ENCODE data around the gene TUBB.
A peak's percentile ranks its signal among the peaks of the same experiment; 100 is the strongest.

TUBB gene

DNA sequence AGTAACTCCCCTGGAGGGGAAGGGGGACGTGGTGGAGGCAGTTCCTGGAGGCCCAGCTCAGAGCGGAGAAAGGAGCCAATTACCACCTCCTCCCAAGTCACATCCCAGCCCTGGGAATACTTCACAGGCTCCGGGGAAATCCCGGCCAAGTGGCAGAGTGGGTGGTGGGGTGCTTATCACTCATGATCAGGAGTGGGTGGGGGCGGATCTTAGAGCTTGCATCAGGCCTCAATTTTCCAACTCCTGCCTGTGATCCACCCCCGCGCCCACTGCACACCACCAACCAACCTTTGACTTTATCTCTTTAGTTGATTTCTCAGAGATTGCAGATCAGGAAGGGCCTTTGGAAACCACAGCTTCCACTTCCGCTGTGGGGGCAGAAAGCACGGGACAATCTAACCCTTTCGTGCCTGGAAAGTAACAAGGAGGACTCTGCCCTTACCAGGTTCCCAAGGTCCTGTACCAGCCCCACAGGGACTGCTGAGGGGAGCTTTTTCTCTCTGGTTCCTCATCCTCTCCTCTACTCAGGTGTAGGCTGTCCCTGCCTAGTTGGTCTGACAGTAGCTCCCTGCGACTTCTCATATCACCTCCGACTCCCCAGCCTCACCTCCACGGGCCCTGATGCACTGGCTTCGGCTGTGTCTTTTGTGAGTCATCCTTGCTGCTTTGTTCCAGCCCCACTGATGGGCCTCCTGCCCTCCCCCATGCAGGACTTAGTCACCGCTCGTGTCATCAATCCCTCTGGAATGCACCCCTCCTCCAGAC, 49.1 kb downstream of the TUBB start (continued):
- TF ChIP-seq OSR2 (tag by site-specific recombination; IDR thresholded peaks at IDR 0.05), result peak; percentile 72
- TF ChIP-seq ZIC2 (tag by site-specific recombination; IDR thresholded peaks at IDR 0.05), result no peak
- TF ChIP-seq ZNF544 (tag by site-specific recombination; IDR thresholded peaks at IDR 0.05), result no peak
- TF ChIP-seq WT1 (tag by site-specific recombination; IDR thresholded peaks at IDR 0.05), result peak; percentile 66
- TF ChIP-seq ZNF792 (tag by site-specific recombination; IDR thresholded peaks at IDR 0.05), result peak; percentile 86; the same call in 1 of the 2 replicates
- no peak for TF ChIP-seq ZNF311 (tag by site-specific recombination; IDR thresholded peaks at IDR 0.05; ENCODE audit: borderline replicate concordance)
- TF ChIP-seq ZNF692 (tag by site-specific recombination; IDR thresholded peaks at IDR 0.05), result peak; percentile 79
- TF ChIP-seq, protein P1, sequence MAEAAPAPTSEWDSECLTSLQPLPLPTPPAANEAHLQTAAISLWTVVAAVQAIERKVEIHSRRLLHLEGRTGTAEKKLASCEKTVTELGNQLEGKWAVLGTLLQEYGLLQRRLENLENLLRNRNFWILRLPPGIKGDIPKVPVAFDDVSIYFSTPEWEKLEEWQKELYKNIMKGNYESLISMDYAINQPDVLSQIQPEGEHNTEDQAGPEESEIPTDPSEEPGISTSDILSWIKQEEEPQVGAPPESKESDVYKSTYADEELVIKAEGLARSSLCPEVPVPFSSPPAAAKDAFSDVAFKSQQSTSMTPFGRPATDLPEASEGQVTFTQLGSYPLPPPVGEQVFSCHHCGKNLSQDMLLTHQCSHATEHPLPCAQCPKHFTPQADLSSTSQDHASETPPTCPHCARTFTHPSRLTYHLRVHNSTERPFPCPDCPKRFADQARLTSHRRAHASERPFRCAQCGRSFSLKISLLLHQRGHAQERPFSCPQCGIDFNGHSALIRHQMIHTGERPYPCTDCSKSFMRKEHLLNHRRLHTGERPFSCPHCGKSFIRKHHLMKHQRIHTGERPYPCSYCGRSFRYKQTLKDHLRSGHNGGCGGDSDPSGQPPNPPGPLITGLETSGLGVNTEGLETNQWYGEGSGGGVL (tag by site-specific recombination; IDR thresholded peaks at IDR 0.05), result peak; percentile 80
- TF ChIP-seq ZBTB20 (tag by site-specific recombination; IDR thresholded peaks at IDR 0.05), result no peak; the same call in 1 of the 2 replicates
- TF ChIP-seq, protein P2, sequence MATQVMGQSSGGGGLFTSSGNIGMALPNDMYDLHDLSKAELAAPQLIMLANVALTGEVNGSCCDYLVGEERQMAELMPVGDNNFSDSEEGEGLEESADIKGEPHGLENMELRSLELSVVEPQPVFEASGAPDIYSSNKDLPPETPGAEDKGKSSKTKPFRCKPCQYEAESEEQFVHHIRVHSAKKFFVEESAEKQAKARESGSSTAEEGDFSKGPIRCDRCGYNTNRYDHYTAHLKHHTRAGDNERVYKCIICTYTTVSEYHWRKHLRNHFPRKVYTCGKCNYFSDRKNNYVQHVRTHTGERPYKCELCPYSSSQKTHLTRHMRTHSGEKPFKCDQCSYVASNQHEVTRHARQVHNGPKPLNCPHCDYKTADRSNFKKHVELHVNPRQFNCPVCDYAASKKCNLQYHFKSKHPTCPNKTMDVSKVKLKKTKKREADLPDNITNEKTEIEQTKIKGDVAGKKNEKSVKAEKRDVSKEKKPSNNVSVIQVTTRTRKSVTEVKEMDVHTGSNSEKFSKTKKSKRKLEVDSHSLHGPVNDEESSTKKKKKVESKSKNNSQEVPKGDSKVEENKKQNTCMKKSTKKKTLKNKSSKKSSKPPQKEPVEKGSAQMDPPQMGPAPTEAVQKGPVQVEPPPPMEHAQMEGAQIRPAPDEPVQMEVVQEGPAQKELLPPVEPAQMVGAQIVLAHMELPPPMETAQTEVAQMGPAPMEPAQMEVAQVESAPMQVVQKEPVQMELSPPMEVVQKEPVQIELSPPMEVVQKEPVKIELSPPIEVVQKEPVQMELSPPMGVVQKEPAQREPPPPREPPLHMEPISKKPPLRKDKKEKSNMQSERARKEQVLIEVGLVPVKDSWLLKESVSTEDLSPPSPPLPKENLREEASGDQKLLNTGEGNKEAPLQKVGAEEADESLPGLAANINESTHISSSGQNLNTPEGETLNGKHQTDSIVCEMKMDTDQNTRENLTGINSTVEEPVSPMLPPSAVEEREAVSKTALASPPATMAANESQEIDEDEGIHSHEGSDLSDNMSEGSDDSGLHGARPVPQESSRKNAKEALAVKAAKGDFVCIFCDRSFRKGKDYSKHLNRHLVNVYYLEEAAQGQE (tag by site-specific recombination; IDR thresholded peaks at IDR 0.05), result 0 out of 2 replicates have a peak, but pooled peaks have one; percentile 23
- no peak for TF ChIP-seq ZNF747 (tag by site-specific recombination; IDR thresholded peaks at IDR 0.05)
- no peak for TF ChIP-seq REPIN1 (tag by site-specific recombination; IDR thresholded peaks at IDR 0.05; ENCODE audit: low read depth)
- TF ChIP-seq, protein P3, sequence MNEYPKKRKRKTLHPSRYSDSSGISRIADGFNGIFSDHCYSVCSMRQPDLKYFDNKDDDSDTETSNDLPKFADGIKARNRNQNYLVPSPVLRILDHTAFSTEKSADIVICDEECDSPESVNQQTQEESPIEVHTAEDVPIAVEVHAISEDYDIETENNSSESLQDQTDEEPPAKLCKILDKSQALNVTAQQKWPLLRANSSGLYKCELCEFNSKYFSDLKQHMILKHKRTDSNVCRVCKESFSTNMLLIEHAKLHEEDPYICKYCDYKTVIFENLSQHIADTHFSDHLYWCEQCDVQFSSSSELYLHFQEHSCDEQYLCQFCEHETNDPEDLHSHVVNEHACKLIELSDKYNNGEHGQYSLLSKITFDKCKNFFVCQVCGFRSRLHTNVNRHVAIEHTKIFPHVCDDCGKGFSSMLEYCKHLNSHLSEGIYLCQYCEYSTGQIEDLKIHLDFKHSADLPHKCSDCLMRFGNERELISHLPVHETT (tag by site-specific recombination; IDR thresholded peaks at IDR 0.05), result peak; percentile 80
- TF ChIP-seq SETDB1 (IDR thresholded peaks at IDR 0.05; ENCODE audit: insufficient read length, low read length), result no peak
- peak; percentile 78 for TF ChIP-seq ZBTB17 (tag by site-specific recombination; IDR thresholded peaks at IDR 0.05)
- TF ChIP-seq ZXDB (tag by site-specific recombination; IDR thresholded peaks at IDR 0.05), result peak; percentile 83
- TF ChIP-seq ZNF585B (tag by site-specific recombination; IDR thresholded peaks at IDR 0.05), result no peak
- TF ChIP-seq, protein P4, sequence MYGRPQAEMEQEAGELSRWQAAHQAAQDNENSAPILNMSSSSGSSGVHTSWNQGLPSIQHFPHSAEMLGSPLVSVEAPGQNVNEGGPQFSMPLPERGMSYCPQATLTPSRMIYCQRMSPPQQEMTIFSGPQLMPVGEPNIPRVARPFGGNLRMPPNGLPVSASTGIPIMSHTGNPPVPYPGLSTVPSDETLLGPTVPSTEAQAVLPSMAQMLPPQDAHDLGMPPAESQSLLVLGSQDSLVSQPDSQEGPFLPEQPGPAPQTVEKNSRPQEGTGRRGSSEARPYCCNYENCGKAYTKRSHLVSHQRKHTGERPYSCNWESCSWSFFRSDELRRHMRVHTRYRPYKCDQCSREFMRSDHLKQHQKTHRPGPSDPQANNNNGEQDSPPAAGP (tag by site-specific recombination; IDR thresholded peaks at IDR 0.05), result peak; percentile 91
- no peak for TF ChIP-seq ZNF223 (tag by site-specific recombination; IDR thresholded peaks at IDR 0.05)
- TF ChIP-seq MEIS1 (CRISPR knock-in tag; IDR thresholded peaks at IDR 0.05; ENCODE audit: borderline replicate concordance), result no peak
- TF ChIP-seq, protein P5, sequence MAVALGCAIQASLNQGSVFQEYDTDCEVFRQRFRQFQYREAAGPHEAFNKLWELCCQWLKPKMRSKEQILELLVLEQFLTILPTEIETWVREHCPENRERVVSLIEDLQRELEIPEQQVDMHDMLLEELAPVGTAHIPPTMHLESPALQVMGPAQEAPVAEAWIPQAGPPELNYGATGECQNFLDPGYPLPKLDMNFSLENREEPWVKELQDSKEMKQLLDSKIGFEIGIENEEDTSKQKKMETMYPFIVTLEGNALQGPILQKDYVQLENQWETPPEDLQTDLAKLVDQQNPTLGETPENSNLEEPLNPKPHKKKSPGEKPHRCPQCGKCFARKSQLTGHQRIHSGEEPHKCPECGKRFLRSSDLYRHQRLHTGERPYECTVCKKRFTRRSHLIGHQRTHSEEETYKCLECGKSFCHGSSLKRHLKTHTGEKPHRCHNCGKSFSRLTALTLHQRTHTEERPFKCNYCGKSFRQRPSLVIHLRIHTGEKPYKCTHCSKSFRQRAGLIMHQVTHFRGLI (tag by site-specific recombination; IDR thresholded peaks at IDR 0.05), result peak; percentile 29; the same call in 1 of the 2 replicates
- TF ChIP-seq ZBTB8A (tag by site-specific recombination; IDR thresholded peaks at IDR 0.05), result no peak
- TF ChIP-seq, protein P6, sequence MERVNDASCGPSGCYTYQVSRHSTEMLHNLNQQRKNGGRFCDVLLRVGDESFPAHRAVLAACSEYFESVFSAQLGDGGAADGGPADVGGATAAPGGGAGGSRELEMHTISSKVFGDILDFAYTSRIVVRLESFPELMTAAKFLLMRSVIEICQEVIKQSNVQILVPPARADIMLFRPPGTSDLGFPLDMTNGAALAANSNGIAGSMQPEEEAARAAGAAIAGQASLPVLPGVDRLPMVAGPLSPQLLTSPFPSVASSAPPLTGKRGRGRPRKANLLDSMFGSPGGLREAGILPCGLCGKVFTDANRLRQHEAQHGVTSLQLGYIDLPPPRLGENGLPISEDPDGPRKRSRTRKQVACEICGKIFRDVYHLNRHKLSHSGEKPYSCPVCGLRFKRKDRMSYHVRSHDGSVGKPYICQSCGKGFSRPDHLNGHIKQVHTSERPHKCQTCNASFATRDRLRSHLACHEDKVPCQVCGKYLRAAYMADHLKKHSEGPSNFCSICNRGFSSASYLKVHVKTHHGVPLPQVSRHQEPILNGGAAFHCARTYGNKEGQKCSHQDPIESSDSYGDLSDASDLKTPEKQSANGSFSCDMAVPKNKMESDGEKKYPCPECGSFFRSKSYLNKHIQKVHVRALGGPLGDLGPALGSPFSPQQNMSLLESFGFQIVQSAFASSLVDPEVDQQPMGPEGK (tag by site-specific recombination; IDR thresholded peaks at IDR 0.05), result peak; percentile 95
- no peak for TF ChIP-seq ZNF707 (tag by site-specific recombination; IDR thresholded peaks at IDR 0.05)
- peak; percentile 98 for TF ChIP-seq ZFHX2 (tag by site-specific recombination; conservative IDR thresholded peaks at IDR 0.05)
- no peak for TF ChIP-seq ZNF132 (tag by site-specific recombination; IDR thresholded peaks at IDR 0.05; ENCODE audit: borderline replicate concordance)
- TF ChIP-seq ZNF548 (tag by site-specific recombination; IDR thresholded peaks at IDR 0.05), result no peak
